Smooth muscle cell (in vitro differentiated cells): Measurements from ENCODE around the gene C3orf70. TPM values are rescaled to one million over a fixed set of nuclear protein-coding genes. Genes with fewer than 3 reads are reported as not detected.

Source experiments
- DNase-seq: peaks from one replicate; lab custom pipeline; 2025; ENCODE audit not compliant: unreplicated experiment; lab: John Stamatoyannopoulos, UW
- H2AFZ ChIP-seq: fragments of 200-600 bp; sonication (generic); 2 replicates; pipeline ENCODE4 v1.6.0; 2016; ENCODE audit warnings: antibody characterized with exemption, low read depth, mild to moderate bottlenecking
- H3F3A ChIP-seq: fragments of 200-600 bp; sonication (generic); 2 replicates; pipeline ENCODE4 v1.6.0; 2017; ENCODE audit warnings: antibody characterized with exemption, low read depth
- H3K27ac ChIP-seq: fragments of 200-600 bp; sonication (generic); 2 replicates; pipeline ENCODE4 v1.5.1; 2016; ENCODE audit warnings: low read depth, mild to moderate bottlenecking
- H3K27me3 ChIP-seq: fragments of 200-600 bp; sonication (generic); 2 replicates; pipeline ENCODE4 v1.6.1; 2016; ENCODE audit warnings: low read depth, mild to moderate bottlenecking
- H3K36me3 ChIP-seq: fragments of 200-600 bp; sonication (generic); 2 replicates; pipeline ENCODE4 v1.5.1; 2016; ENCODE audit warnings: low read depth
- H3K4me1 ChIP-seq: fragments of 200-600 bp; sonication (generic); 2 replicates; pipeline ENCODE4 v1.5.1; 2016; ENCODE audit warnings: low read depth
- H3K4me2 ChIP-seq: fragments of 200-600 bp; sonication (generic); 2 replicates; pipeline ENCODE4 v1.6.0; 2016; ENCODE audit warnings: mild to moderate bottlenecking
- H3K4me3 ChIP-seq: fragments of 200-600 bp; sonication (generic); 2 replicates; pipeline ENCODE4 v1.5.1; 2016; ENCODE audit warnings: mild to moderate bottlenecking
- H3K79me2 ChIP-seq: fragments of 200-600 bp; sonication (generic); 2 replicates; pipeline ENCODE4 v1.6.0; 2016; ENCODE audit warnings: low read depth, mild to moderate bottlenecking
- H3K9ac ChIP-seq: fragments of 200-600 bp; sonication (generic); 2 replicates; pipeline ENCODE4 v1.6.0; 2016; ENCODE audit warnings: low read depth
- H3K9me3 ChIP-seq: fragments of 200-600 bp; sonication (generic); replicated peaks from 2 replicates; pipeline ENCODE4 v1.5.1; 2016; ENCODE audit warnings: low read depth
- H4K20me1 ChIP-seq: fragments of 200-600 bp; sonication (generic); 2 replicates; pipeline ENCODE4 v1.6.0; 2016; ENCODE audit warnings: low read depth
- WGBS: methylation state at CpG from one replicate; pipeline ENCODE4 v1.1.7; 2016; ENCODE audit warnings: low lambda C conversion rate; 5-methylcytosine and 5-hydroxymethylcytosine counted together
- polyA plus RNA-seq: library from polyadenylated mRNA; unstranded; fragments of >200 nt; fragmentation: Nextera tagmentation; extraction: Ambion mirVana; gene quantifications from 2 replicates; pipeline ENCODE4 v1.2.1, GENCODE V29; 2016
- total RNA-seq: library from RNA; depleted of rRNA; stranded (reverse); fragments of >200 nt; gene quantifications from 2 replicates; pipeline ENCODE4 v1.2.3, GENCODE V29; 2014
- TF ChIP-seq, protein P1 (sequence below): fragments of 200-600 bp; sonication (generic); IDR thresholded peaks from 2 replicates; pipeline ENCODE4 v1.5.1; 2017; ENCODE audit warnings: borderline replicate concordance, mild to moderate bottlenecking, antibody characterized with exemption; ENCODE audit not compliant: insufficient read depth, poor library complexity, severe bottlenecking

C3orf70 gene
- total and polyA plus RNA-seq, 2 experiments from 2014 or later, result 0.23 to 0.72 TPM

DNA sequence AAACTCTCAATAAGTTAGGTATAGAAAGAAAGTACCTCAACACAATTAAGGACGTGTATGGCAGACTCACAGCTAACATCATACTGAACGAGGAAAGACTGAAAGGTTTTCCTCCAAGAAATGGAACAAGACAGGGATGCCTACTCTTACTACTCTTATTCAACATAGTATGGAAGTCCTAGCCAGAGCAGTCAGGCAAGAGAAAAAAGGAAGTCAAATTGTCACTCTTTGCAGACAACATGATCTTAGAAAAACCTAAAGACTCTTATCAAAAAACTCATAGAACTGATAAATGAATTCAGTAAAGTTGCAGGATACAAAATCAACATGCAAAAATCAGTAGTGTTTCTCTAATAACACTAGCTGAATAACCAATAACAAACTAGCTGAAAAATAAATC lies 96.0 kb downstream of the C3orf70 start:
- H3K9ac ChIP-seq, result no peak overlapping the region
- no peak for DNase-seq
- no peak overlapping the region for H3K27ac ChIP-seq
- no peaks in the 10 kb centered on the region for H3K27me3 ChIP-seq
- no peaks in the 10 kb centered on the region for H3K79me2 ChIP-seq
- H3K4me1 ChIP-seq, result no peaks in the 10 kb centered on the region
- no peak overlapping the region for H2AFZ ChIP-seq
- H4K20me1 ChIP-seq, result no peaks in the 10 kb centered on the region
- H3F3A ChIP-seq, result no peaks in the 10 kb centered on the region
- H3K9me3 ChIP-seq, result no peaks in the 10 kb centered on the region
- peaks cover 6% of the 10 kb centered on the region for H3K36me3 ChIP-seq
- H3K4me2 ChIP-seq, result no peak overlapping the region
- TF ChIP-seq, protein P1, sequence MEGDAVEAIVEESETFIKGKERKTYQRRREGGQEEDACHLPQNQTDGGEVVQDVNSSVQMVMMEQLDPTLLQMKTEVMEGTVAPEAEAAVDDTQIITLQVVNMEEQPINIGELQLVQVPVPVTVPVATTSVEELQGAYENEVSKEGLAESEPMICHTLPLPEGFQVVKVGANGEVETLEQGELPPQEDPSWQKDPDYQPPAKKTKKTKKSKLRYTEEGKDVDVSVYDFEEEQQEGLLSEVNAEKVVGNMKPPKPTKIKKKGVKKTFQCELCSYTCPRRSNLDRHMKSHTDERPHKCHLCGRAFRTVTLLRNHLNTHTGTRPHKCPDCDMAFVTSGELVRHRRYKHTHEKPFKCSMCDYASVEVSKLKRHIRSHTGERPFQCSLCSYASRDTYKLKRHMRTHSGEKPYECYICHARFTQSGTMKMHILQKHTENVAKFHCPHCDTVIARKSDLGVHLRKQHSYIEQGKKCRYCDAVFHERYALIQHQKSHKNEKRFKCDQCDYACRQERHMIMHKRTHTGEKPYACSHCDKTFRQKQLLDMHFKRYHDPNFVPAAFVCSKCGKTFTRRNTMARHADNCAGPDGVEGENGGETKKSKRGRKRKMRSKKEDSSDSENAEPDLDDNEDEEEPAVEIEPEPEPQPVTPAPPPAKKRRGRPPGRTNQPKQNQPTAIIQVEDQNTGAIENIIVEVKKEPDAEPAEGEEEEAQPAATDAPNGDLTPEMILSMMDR, result no peak
- no peak overlapping the region for H3K4me3 ChIP-seq
- WGBS, result 95% methylated on average over 2 of the region's 2 CpGs

DNA sequence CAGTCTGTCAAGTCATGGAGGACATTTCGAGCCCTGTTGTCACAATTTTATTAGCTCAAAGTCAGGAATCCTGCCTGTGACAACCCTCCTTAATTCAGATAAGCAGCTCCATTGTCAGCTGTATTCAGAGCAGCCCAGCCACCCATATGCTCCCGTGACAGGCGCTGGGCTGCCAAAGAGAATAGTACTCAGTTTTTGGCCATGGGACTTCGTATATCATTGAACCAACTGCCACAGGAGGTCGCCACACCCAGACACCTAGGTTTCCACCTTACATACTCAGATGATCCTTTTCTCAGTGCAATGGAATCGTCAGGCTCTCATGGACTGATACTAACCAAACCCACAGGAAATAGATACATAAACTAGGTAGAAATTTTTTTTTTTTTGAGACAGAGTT lies 100.2 kb downstream of the C3orf70 start:
- H3K27me3 ChIP-seq, result no peaks in the 10 kb centered on the region
- H3F3A ChIP-seq, result no peaks in the 10 kb centered on the region
- no peaks in the 10 kb centered on the region for H3K79me2 ChIP-seq
- no peak overlapping the region for H3K9ac ChIP-seq
- no peak overlapping the region for H3K27ac ChIP-seq
- DNase-seq, result no peak
- no peak overlapping the region for H3K4me3 ChIP-seq
- H3K9me3 ChIP-seq, result no peaks in the 10 kb centered on the region
- TF ChIP-seq, protein P1, result no peak
- no peaks in the 10 kb centered on the region for H4K20me1 ChIP-seq
- H3K4me1 ChIP-seq, result no peaks in the 10 kb centered on the region
- peaks cover 6% of the 10 kb centered on the region for H3K36me3 ChIP-seq
- no peak overlapping the region for H3K4me2 ChIP-seq
- 94% methylated on average over 6 of the region's 6 CpGs for WGBS
- no peak overlapping the region for H2AFZ ChIP-seq

DNA sequence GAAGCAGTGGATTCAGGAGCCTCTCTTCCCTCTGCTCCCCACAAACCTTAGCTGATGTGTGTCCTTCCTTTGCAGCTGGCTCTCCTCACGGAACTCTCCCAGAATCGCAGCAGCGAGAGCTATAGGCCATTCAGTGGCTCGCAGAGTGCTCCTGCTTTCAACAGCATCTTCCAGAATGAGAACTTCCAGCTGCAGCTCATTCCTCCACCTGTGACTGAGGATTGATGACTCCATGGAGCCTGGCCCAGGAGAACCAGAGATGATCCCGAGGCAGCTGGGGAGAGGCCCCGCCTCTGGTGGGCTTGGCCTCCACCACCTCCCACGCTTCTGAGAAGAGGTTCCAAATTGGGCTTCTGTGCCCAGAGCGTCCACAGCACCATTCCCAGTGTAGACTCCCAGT lies 101.1 kb downstream of the C3orf70 start:
- Histone ChIP-seq H3K9me3 (no peaks in the 10 kb centered on the region), H3K4me1 (no peaks in the 10 kb centered on the region), H3K36me3 (peaks cover 6% of the 10 kb centered on the region), H3K4me2 (no peak overlapping the region), H3K27ac (no peak overlapping the region), H2AFZ (no peak overlapping the region), H3K4me3 (no peak overlapping the region), H3K79me2 (no peaks in the 10 kb centered on the region), H3K9ac (no peak overlapping the region), H4K20me1 (no peaks in the 10 kb centered on the region), H3K27me3 (no peaks in the 10 kb centered on the region), H3F3A (no peaks in the 10 kb centered on the region)
- TF ChIP-seq, protein P1, result no peak
- DNase-seq, result no peak
- WGBS, result 95% methylated on average over 8 of the region's 8 CpGs

DNA sequence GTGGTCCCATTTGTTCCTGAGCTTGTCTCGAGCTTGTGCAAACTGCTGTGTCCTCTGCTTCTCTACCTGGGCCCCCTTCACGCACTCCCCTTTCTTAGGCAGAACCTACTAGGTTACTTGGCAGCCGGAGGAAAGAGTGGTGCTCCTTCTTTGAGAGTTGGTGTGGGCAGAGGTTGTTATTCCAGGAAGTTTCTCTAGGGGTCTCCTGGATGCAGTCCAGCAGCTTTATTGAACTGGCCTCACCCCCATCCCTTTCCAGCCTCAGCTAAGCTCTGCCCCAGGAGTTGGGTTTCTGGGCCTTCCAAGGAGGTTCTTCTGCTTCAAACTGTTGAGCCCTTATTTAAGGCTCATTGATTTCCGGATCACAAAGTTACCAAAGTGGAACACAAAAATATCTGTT lies 103.2 kb downstream of the C3orf70 start:
- no peaks in the 10 kb centered on the region for H3F3A ChIP-seq

More for the DNA sequence above, 103.2 kb downstream of the C3orf70 start:
- Histone ChIP-seq H3K4me3 (no peak overlapping the region), H3K79me2 (no peaks in the 10 kb centered on the region), H3K4me1 (no peaks in the 10 kb centered on the region), H3K27ac (no peak overlapping the region), H4K20me1 (no peaks in the 10 kb centered on the region), H3K4me2 (no peak overlapping the region), H3K9ac (no peak overlapping the region), H3K27me3 (no peaks in the 10 kb centered on the region), H3K9me3 (no peaks in the 10 kb centered on the region), H3K36me3 (peaks cover 6% of the 10 kb centered on the region), H2AFZ (no peak overlapping the region)
- WGBS, result 96% methylated on average over 4 of the region's 4 CpGs
- no peak for DNase-seq
- TF ChIP-seq, protein P1, result no peak
